VCaP (cell line): ENCODE data around the gene TMEM44.

Source experiments
- H3K27ac ChIP-seq: fragments of 450-650 bp; 2 replicates; pipeline ENCODE4 v1.5.1; 2017
- CTCF ChIP-seq: fragments of 450-650 bp; conservative IDR thresholded peaks from 2 replicates; pipeline ENCODE4 v1.5.1; 2017; ENCODE audit warnings: mild to moderate bottlenecking, moderate library complexity

TMEM44 gene

GRCh38 chr3:194633349-194634004 is at the start of gene TMEM44:
Gene TMEM44, minus strand, starts transcription at chr3:194633419. Its CDS starts 204 bp downstream, at chr3:194633215.
- TF ChIP-seq CTCF: peak; percentile 85
- H3K27ac ChIP-seq: peak within 1 kb of the TSS; percentile 85

GRCh38 chr3:194682694-194683310 is 49.6 kb upstream of the TMEM44 start:
- TF ChIP-seq CTCF: peak; percentile 88
- peak overlapping the region; percentile 73 for H3K27ac ChIP-seq

- H3K27ac ChIP-seq: peak overlapping the region; percentile 73
- no peak for TF ChIP-seq CTCF
Measured at GRCh38 chr3:194682189-194682693, 49.0 kb upstream of the TMEM44 start.

GRCh38 chr3:194680888-194681615 is 47.8 kb upstream of the TMEM44 start:
- TF ChIP-seq CTCF: no peak
- H3K27ac ChIP-seq: no peak overlapping the region

GRCh38 chr3:194676471-194676870 is 43.3 kb upstream of the TMEM44 start:
- H3K27ac ChIP-seq: no peak overlapping the region
- no peak for TF ChIP-seq CTCF

GRCh38 chr3:194675680-194676079 is 42.5 kb upstream of the TMEM44 start:
- no peak for TF ChIP-seq CTCF
- H3K27ac ChIP-seq: no peak overlapping the region

GRCh38 chr3:194675081-194675640 is 41.9 kb upstream of the TMEM44 start:
- no peak for TF ChIP-seq CTCF
- no peak overlapping the region for H3K27ac ChIP-seq
